HT1080 (cell line): Measurements from ENCODE around the gene LTBP3. TPM values are rescaled to one million over a fixed set of nuclear protein-coding genes. Genes with fewer than 3 reads are reported as not detected.
"Not testable (repeated sequence)": the region's sequence is repeated elsewhere in the genome, so short reads cannot be mapped to it uniquely, and the experiment has no call there.

Experiments used
- DNase-seq: peaks from one replicate; pipeline ENCODE4 v3.0.0-alpha.2; 2015; ENCODE audit warnings: low read depth
- total RNA-seq: library from RNA; depleted of rRNA; stranded (reverse); fragments of >200 nt; shearing (Covaris generic); gene quantifications from 2 replicates; pipeline ENCODE4 v1.2.3, GENCODE V29; 2014

The LTBP3 gene
- total RNA-seq, 1 experiment from 2014 or later: 6.5 TPM

DNA sequence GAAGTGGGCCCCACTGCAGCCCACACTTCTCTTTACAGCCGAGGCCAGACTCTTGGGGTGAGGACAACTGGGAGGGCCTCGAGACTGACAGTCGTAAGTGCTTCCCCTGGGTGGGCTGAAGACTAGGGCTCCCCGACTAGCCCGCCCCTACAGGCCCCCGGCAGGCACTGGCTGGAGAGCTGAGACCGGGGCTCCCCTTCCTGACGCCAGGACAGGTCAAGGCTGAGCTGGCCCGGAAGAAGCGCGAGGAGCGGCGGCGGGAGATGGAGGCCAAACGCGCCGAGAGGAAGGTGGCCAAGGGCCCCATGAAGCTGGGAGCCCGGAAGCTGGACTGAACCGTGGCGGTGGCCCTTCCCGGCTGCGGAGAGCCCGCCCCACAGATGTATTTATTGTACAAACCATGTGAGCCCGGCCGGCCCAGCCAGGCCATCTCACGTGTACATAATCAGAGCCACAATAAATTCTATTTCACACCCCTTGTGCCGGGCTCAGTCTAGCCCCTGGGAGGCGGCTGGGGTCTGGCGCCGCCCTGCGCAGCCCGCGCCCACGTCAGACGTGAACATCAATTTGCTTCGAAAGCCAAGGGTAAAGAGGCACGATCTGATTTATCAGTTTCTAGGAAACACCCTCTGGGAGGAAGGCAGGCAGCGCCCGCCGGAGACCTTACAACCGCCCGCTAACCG is 19.8 kb downstream of the LTBP3 start:
- no peak for DNase-seq

DNA sequence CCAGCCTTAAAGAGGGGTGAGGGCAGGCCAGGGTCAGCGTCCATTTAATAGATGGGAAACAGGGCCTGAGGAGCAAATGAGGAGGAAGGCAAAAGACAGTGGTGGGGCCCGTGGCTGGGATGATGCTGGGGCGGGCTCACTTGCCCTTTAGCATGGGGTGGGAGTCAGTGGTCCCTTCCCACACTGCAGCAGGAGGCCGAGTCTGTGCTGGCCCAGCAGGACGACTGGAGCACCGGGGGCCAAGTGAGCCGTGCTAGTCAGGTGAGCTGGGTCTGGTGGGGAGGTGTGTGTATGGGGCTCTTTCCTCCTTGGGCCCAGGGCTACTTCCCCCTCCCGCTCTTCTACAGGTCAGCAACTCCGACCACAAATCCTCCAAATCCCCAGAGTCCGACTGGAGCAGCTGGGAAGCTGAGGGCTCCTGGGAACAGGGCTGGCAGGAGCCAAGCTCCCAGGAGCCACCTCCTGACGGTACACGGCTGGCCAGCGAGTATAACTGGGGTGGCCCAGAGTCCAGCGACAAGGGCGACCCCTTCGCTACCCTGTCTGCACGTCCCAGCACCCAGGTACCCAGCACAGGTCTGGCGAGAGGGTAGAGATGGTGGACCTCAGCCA is 20.4 kb downstream of the LTBP3 start:
- DNase-seq: no peak

DNA sequence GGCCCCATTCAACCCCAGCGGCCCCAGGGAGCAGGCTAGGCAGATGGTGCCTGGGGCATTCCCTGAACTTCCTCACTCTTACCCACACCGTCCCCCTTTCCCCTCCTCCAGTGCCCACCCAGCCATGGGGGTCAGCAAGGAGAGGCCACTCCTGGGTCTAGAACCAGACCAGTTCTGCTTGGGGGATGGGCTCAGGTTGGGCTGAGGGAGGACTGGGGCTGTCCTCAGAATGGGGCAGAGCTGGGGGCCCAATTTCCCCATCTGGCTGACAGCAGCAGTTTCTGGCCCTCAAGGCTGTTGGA is 20.9 kb downstream of the LTBP3 start:
- DNase-seq: no peak

DNA sequence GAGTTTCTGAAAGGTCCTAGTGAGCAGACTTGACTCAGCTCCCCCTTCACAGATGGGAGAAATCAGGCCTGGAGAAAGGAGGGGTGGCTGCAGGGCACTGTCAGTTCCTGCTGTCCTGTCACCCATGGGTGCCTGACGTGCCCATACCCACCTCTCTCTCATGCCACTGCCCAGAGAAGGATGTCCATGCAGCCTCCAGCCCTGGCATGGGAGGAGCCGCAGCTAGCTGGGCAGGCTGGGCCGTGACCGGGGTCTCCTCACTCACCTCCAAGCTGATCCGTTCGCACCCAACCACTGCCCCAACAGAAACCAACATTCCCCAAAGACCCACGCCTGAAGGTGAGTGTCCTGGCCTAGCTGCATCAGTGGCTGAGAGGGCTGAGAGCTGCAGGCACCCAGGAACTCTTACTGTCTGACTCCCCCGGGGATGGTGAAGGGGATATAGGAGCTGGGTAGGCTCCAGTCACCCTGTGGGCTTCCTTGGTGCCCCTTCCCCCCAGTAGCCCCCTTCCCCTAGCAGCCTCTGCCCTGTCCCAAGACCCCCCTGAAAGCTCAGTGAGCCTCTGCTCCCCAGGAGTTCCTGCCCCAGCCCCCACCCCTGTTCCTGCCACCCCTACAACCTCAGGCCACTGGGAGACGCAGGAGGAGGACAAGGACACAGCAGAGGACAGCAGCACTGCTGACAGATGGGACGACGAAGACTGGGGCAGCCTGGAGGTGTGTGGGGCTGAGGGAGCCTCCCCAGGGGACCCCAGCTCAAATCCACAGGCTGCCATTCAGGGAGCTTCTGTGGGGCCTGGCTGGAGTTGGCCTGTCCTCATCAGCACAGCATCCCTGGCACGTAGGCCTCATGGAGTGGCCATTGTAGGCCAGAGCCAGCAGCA is 21.5 kb downstream of the LTBP3 start:
- no peak for DNase-seq

DNA sequence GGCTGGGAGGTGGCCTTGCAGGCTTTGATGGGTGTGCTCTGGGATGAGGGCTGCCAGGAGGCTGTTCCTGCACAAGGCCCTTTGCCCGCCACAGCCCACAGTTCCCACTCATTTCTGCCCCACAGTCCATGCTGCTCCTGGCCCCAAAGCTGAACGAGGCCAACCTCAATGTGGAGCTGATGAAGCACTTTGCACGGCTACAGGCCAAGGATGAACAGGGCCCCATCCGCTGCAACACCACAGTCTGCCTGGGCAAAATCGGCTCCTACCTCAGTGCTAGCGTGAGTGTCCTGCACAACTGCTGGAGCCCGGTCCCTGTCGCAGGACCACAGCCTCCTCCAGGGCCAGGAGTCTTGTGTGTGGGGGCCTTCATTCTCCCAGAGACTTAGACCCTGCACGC is 23.1 kb downstream of the LTBP3 start:
- DNase-seq: no peak

DNA sequence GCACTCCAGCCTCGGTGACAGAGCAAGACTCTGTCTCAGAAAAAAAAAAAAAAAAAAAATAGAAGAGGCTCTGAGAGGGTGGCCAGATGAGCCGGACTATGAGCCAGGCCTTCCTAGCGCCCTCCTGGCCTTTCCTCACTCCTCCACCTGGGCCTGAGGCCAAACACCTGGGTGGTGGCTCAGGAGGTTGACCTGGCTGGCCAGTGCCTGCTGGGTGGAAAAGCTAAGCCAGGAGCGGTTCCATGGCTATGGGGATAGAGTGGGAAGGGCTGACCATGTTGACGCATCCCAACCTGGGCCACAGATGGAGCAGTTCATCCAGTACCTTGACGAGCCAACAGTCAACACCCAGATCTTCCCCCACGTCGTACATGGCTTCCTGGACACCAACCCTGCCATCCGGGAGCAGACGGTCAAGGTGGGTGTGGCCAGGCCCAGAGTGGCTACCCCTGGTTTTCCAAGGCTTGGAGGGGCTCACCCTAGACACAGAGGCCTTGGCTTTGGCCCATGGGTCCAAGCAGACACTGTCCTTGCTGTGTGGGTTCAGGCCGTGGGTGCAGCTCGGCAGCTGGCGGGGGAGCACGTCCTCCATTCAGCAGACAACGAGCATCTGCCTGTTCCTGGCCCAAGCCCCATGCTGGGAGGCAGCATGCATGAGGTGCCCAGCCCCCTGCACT is 25.6 kb downstream of the LTBP3 start:
- no peak for DNase-seq

DNA sequence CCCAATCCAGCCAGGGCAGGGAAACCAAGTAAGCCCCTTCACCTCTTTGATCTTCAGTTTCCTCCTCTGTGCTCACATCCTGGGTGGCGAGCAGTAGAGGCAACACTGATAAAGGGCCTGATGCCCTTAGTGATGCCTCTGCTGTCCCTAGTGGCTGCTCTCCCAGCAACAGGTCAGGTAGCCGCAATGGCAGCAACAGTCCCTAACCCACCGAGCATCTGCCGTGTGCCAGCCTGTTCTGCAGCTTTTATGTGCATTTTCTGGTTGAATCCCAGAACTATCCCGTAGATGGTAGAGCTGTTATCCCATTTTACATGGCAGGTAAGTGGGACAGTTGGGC is 28.0 kb downstream of the LTBP3 start:
- DNase-seq: no peak

DNA sequence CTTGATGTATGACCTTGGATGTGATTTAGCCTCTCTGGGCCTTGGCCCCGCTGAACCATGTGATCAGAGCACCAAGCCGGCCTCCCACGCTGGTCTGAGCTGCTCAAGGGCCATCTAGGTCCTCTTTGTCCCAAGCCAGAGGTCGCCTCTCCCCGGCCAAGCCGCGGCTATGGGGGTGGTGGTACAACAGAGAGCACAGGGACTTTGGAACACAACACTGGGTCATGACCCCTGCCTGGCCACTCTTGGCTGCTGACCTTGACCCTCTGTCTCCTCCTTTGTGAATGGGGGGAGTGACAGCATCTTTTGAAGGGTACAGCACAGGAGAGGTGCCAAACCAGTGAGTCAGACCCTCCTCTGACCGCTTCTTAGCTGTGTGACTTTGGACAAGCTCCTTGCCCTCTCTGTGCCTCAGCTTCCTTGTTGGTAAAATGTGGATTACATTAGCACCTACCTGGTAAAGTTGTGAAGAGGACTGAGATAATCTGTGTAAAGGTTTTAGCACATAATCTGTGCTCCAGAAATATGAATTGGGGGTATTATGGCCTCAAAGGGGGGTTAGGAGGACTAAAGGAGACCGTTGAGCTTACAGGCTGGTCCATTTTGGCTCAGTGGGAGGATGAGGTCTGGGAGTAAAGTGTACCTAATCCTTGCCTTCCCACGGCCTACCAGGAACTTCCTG is 28.5 kb downstream of the LTBP3 start:
- DNase-seq: no peak

DNA sequence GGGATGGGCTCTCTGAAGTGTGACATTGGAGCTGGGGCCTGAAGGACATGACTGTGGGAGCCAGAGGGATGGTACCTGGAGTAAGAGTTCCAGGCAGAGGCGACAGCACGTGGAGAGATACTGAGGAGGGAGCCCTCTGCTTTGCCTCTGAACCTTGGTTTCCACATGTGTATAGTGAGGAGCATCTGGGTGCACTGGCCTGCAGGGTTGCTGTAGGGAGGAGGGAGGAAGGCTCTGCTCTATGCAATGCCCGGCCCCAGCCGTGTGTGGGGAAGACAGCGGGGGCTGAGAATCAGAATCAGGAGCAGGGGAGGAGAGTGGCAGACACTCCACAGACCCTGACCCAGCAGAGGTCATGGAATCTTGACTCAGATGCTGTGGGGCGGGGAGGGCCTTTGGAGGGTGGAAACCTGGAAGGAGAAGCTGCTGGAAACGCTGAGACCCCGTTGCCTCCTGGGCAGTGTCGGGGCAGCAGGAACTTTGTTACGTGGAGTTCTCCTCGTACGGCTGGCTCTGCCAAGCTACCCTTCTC is 29.3 kb downstream of the LTBP3 start:
- no peak for DNase-seq

DNA sequence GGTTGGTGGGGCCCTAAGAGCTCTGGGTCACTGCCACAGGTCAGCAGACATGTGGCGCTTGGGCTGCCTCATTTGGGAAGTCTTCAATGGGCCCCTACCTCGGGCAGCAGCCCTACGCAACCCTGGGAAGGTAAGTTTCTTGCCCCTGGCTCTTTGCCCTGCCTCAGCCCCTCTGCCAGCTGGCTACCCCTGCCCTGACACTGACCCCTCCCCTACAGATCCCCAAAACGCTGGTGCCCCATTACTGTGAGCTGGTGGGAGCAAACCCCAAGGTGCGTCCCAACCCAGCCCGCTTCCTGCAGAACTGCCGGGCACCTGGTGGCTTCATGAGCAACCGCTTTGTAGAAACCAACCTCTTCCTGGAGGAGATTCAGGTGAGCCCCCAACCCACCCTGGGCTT is 31.4 kb downstream of the LTBP3 start:
- DNase-seq: no peak

DNA sequence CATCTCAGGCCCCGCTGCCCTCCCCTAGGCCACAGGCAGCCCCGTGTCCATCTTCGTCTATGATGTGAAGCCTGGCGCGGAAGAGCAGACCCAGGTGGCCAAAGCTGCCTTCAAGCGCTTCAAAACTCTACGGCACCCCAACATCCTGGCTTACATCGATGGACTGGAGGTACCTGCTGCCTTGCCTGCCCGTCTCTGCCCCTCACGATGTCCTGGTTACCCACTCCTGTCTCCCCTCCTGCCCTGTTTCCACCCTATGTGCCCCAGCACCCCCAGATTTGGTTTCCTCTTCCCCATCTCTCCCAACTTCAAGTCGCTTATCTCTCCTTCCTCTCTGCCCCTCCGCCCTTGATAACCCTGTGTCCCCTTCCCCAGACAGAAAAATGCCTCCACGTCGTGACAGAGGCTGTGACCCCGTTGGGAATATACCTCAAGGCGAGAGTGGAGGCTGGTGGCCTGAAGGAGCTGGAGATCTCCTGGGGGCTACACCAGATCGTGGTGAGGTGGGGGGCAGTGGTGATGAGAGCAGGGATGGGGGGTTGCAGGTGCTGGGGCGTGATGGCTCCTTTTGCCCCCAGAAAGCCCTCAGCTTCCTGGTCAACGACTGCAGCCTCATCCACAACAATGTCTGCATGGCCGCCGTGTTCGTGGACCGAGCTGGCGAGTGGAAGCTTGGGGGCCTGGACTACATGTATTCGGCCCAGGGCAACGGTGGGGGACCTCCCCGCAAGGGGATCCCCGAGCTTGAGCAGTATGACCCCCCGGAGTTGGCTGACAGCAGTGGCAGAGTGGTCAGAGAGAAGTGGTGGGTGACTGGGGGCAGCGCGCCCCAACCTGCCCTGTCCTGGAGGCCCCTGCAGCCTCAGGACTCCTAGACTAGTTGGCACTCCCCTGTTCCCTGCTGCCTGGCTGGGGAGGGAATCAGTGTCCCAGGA is 32.3 kb downstream of the LTBP3 start:
- DNase-seq: no peak

DNA sequence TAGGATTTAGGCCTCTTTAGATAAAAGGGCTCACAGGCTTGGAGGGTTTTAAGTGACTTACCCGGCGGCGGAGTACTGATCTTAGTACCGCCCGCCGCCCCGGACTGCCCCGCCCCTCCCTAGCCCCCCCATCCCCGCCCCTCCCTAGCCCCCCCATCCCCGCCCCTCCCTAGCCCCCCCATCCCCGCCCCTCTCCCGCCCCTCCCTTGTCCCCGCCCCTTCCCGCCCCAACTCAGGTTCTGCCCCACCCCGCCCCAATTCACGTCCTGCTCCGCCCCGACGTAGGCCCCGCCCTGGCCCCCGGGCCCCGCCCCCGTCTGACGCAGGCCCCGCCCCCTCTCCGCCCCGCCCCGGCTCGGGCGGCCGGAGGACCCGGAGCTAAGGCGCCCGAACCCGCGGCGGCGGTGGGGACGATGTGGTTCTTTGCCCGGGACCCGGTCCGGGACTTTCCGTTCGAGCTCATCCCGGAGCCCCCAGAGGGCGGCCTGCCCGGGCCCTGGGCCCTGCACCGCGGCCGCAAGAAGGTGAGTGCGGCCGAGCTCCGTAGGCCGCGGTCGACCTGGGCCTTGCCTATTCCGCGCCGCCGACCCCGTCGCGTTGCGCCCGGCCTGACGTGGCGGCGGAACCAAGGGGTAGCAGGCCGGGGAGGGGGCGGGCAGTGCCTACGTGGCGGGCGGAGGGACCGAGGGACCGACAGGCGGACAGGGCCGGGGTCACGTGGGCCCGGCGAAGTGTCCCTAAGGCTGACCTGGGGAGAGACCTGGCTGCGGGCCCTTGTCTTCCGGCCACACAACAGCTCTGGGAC is 33.2 kb downstream of the LTBP3 start, which contains the start of gene SCYL1:
Gene SCYL1 (plus strand): TSS at position 343 of the 805 bp plus-strand sequence. CDS start 71 bp downstream, at position 414.
- DNase-seq: no peak

DNA sequence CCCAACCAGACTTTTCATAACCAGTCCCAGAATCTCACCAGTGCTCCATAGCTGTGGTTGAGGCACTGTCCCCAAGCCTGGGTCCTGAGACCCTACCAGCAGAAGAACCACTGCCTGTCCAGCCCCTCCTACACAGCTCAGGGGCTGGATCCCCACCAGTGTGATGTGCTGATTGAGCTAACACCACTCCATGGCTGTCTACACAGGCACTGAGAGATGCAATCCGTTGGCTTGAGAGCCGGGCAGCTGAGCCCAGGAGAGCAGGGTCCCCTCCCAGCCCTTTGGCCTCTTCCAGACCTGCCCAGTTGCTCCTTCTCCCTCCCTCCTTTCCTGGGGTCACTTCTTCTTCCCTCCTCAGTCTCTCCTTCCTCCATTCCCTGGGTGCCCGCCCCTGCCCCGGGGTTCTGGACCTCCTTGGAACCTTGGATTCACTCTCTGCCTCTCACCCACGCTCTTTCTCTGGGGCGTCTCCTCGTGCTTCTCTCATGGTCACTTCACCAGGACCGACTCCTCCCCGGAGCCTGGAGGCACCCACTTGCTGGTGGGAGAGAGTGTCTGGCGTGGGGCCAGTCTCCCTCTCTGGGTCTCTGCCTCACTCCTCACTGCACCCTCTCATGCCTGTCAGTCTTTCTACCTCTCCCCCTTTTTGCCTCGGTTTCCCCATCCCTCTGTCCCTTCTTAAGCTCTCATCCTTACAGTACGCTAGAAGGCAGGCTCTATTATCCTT is 34.0 kb downstream of the LTBP3 start:
- no peak for DNase-seq

DNA sequence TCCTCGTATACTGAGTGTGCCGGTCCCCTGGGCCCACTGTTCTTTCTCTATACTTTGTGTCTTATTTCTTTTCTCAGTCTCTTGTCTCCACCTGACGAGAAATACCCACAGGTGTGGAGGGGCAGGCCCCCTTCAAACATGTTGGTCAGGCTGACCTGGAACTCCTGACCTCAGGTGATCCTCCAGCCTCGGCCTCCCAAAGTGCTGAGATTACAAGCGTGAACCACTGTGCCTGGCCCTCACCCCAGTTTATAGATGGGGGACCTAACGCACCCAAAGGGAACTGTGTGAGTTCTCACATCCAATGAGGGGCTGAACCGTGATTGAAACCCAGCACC is 34.6 kb downstream of the LTBP3 start:
- DNase-seq: not testable (repeated sequence)

DNA sequence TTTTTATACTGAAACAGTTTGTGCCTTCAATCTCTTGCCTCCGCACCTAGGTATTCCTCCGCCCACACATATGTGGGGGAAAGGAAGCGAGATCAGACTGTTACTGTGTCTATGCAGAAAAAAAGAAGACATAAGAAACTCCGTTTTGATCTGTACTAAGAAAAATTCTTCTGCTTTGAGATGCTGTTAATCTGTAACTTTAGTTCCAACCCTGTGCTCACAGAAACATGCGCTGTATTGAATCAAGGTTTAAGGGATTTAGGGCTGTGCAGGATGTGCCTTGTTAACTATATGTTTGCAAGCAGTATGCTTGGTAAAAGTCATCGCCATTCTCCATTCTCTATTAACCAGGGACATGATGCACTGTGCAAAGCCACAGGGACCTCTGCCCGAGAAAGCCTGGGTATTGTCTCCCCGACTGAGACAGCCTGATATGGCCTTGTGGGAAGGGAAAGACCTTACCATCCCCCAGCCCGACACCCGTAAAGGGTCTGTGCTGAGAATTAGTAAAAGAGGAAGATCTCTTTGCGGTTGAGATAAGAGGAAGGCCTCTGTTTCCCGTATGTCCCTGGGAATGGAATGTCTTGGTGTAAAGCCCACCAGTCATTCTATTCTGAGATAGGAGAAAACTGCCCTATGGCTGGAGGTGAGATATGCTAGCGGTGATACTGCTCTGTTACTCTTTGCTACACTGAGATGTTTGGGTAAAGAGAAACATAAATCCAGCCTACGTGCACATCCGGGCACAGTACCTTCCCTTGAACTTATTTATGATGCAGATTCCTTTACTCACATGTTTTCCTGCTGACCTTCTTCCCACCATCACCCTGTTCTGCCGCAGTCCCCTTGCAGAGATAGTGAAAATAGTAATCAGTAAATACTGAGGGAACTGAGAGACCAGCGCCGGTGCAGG is 35.2 kb downstream of the LTBP3 start:
- not testable (repeated sequence) for DNase-seq

DNA sequence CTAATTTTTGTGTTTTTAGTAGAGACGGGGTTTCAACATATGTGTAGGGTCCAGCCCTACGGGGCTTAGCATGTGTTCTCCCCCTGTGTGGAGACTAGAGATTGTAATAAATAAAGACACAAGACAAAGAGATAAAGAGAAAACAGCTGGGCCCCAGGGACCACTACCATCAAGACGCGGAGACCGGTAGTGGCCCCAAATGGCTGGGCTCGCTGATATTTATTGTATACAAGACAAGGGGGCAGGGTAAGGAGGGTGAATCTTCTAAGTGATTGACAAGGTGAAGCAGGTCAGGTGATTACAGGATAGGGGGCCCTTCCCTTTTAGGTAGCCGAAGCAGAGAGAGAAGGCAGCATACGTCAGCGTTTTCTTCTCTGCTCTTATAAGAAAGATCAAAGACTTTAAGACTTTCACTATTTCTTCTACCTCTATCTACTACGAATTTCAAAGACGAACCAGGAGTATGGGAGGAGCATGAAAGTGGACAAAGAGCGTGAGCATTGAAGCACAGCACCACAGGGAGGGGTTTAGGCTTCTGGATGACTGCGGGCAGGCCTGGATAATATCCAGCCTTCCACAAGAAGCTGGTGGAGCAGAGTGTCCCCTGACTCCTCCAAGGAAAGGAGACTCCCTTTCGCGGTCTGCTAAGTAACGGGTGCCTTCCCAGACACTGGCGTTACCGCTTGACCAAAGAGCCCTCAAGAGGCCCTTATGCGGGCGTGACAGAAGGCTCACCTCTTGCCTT is 36.2 kb downstream of the LTBP3 start:
- not testable (repeated sequence) for DNase-seq
